ENCODE data around the gene BNIP5.

GRCh38 chr6:36340306-36340617 is 3.6 kb upstream of the BNIP5 start:
- TF ChIP-seq GATA2 (IDR thresholded peaks at IDR 0.05; ENCODE audit: low read depth, low read length) (no peak), GATA3 (IDR thresholded peaks at IDR 0.05; ENCODE audit: low read depth, low read length) (no peak)
